BLaER1 treated with 17β-estradiol and CSF1 and Interleukin-3, amounts not matched to agents 10 nM and 100 nM (cell line): ENCODE data around the gene SCN4B.

ENCODE experiments used
- H3K27ac ChIP-seq, 11 experiments: shearing (Covaris generic); formaldehyde crosslinking; 2 replicates each; pipeline ENCODE4 v1.8.1; 2022
- H3K27me3 ChIP-seq, 11 experiments: shearing (Covaris generic); formaldehyde crosslinking; 2 replicates each; pipeline ENCODE4 v1.8.1; 2022
- H3K36me3 ChIP-seq, 11 experiments: shearing (Covaris generic); formaldehyde crosslinking; 2 replicates each; pipeline ENCODE4 v1.8.1; 2022
- H3K4me1 ChIP-seq, 10 experiments: shearing (Covaris generic); formaldehyde crosslinking; 2 replicates each; pipeline ENCODE4 v1.8.1; 2022
- H3K4me2 ChIP-seq, 11 experiments: shearing (Covaris generic); formaldehyde crosslinking; 2 replicates each; pipeline ENCODE4 v1.8.1; 2022
- H3K4me3 ChIP-seq, 10 experiments: shearing (Covaris generic); formaldehyde crosslinking; 2 replicates each; pipeline ENCODE4 v1.8.1; 2022
- H3K9ac ChIP-seq, 11 experiments: shearing (Covaris generic); formaldehyde crosslinking; 2 replicates each; pipeline ENCODE4 v1.8.1; 2022
- H3K9me3 ChIP-seq, 11 experiments: shearing (Covaris generic); formaldehyde crosslinking; replicated peaks in 1 of 11; 2 replicates each; pipeline ENCODE4 v1.8.1; 2022
- H4K20me1 ChIP-seq, 11 experiments: shearing (Covaris generic); formaldehyde crosslinking; 2 replicates each; pipeline ENCODE4 v1.8.1; 2022
- Cebpa-rat ChIP-seq, 11 experiments: shearing (Covaris generic); IDR thresholded peaks; 2 replicates each; pipeline ENCODE4 v1.8.1; 2022

Gene SCN4B

DNA sequence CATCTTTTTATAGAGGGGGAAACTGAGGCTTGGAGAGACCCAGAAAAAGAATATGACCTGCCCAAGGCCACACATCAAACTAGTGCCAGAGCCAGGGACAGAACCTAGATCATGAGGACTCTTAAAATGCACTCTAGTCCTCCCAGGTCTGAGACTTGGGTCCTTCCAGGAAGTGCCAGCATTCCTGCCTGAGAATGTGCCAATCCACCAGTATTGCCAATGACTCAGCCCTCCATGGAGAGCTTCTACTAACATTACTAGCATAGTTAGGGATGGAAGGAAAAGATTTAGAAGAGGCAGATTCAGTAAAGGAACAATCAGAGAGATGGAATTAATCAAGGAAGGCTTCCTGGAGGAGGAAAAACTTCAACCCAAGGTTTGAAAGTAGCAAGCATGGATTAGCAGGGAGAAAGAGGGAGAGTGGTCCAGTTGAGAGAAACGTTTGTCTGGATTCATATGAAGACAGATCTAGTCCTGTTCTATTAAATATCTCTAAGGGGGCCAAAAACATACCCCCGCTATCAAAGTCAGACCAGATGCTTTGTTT is 45.8 kb downstream of the SCN4B start:
- Histone ChIP-seq H4K20me1 (no peaks in the 10 kb centered on the region; a peak in 1 of 22 replicates), H3K9me3 (no peaks in the 10 kb centered on the region), H3K4me1 (peaks cover 0 to 14% (median 8%) of the 10 kb centered on the region in 10 experiments; a peak in 10 of 20 replicates), H3K4me2 (no peak overlapping the region), H3K36me3 (no peaks in the 10 kb centered on the region), H3K27ac (no peak overlapping the region), H3K4me3 (no peak overlapping the region), H3K9ac (no peak overlapping the region), H3K27me3 (no peaks in the 10 kb centered on the region)
- TF ChIP-seq Cebpa-rat (IDR thresholded peaks at IDR 0.05): no peak

DNA sequence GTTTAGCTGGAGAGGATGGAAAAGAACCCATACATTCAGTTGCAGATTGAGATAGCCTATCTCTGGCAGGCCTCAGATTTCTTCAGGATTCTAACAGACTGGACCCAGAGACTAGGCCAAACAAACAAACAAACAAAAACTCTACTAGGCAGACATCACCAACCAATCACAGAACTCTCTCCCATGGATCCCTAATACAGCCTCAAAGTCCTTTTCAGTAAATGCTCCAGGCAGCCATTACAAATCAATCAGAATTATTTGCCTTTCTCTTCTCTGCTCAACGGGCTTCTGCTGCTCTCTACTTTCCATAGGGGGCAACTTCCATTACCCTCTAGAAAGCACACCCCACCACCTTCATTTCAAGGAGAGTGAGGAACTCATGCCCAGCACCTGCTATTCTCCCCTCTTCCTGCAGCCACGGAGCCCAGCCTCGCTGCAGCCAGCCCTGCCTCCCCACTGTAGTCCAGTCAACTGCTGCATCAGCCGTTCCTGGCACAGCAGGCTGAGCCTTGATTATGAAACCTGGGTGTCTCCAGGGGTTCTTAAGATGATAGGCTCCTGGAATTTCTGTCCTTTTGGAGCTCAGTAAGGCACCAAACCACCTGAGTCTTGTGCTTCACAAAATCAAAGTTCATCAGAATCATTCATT is 46.8 kb downstream of the SCN4B start:
- no peaks in the 10 kb centered on the region for H3K27me3 ChIP-seq
- peaks cover 0 to 11% (median 7%) of the 10 kb centered on the region in 10 experiments; a peak in 6 of 20 replicates for H3K4me1 ChIP-seq
- no peak overlapping the region for H3K9ac ChIP-seq
- no peak for TF ChIP-seq Cebpa-rat (IDR thresholded peaks at IDR 0.05)
- no peak overlapping the region for H3K4me2 ChIP-seq
- H3K4me3 ChIP-seq: no peak overlapping the region
- H3K9me3 ChIP-seq: no peaks in the 10 kb centered on the region
- no peaks in the 10 kb centered on the region; a peak in 1 of 22 replicates for H4K20me1 ChIP-seq
- H3K36me3 ChIP-seq: no peaks in the 10 kb centered on the region
- no peak overlapping the region for H3K27ac ChIP-seq

DNA sequence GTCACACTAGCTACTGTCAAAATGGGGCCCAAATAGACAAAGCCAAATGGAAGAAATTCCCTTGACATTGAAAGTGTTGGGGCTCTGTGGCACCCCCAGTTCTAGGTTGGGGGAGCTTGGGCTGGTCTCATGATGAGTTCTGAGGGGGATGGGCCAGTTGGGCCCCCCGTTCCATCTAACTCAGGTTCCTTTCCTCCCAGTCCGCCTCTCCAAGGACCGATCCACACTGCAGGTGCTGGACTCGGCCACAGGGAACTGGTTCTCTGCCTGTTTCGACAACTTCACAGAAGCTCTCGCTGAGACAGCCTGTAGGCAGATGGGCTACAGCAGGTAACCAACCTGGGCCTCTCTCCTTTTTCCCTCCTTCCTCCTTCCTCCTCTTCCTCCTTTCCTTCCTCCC is 48.1 kb downstream of the SCN4B start:
- H3K27ac ChIP-seq: no peak overlapping the region
- H3K9me3 ChIP-seq: no peaks in the 10 kb centered on the region
- peaks cover 0 to 11% (median 7%) of the 10 kb centered on the region in 10 experiments; a peak in 6 of 20 replicates for H3K4me1 ChIP-seq

DNA sequence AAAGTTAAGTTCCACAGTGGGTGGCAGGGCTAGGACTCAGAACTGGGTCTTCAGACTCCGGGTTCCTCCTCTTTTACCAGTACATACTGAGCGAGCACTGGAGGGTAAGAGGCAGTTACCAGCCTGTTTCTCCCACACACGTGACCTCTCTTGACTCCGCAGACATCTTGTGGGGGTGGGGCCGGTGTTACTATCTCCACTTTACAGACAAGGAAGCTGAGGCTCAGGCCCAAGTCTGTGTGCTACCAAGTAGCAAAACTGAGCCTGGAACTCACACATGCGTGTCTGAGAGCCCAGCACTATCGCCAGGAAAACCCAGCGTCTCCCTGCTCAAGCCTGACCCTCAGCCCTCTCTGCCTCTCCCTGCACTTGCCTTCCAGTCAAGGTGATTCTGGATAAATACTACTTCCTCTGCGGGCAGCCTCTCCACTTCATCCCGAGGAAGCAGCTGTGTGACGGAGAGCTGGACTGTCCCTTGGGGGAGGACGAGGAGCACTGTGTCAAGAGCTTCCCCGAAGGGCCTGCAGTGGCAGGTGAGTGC is 49.8 kb downstream of the SCN4B start:
- H3K4me2 ChIP-seq: peak overlapping the region in 4 of 11 experiments; percentile 7 to 27 (median 14); a peak in 5 of 22 replicates
- no peak overlapping the region for H3K27ac ChIP-seq
- H3K36me3 ChIP-seq: no peaks in the 10 kb centered on the region
- H3K9ac ChIP-seq: no peak overlapping the region
- TF ChIP-seq Cebpa-rat (IDR thresholded peaks at IDR 0.05): no peak
- no peaks in the 10 kb centered on the region for H3K27me3 ChIP-seq
- H3K9me3 ChIP-seq: no peaks in the 10 kb centered on the region
- peaks cover 0 to 11% (median 7%) of the 10 kb centered on the region in 10 experiments; a peak in 6 of 20 replicates for H3K4me1 ChIP-seq
- H4K20me1 ChIP-seq: no peaks in the 10 kb centered on the region; a peak in 1 of 22 replicates
- no peak overlapping the region for H3K4me3 ChIP-seq

More for the DNA sequence above, 48.1 kb downstream of the SCN4B start:
- H3K4me2 ChIP-seq: no peak overlapping the region
- H4K20me1 ChIP-seq: no peaks in the 10 kb centered on the region; a peak in 1 of 22 replicates
- H3K4me3 ChIP-seq: no peak overlapping the region
- TF ChIP-seq Cebpa-rat (IDR thresholded peaks at IDR 0.05): no peak
- H3K36me3 ChIP-seq: no peaks in the 10 kb centered on the region
- H3K9ac ChIP-seq: no peak overlapping the region
- no peaks in the 10 kb centered on the region for H3K27me3 ChIP-seq

DNA sequence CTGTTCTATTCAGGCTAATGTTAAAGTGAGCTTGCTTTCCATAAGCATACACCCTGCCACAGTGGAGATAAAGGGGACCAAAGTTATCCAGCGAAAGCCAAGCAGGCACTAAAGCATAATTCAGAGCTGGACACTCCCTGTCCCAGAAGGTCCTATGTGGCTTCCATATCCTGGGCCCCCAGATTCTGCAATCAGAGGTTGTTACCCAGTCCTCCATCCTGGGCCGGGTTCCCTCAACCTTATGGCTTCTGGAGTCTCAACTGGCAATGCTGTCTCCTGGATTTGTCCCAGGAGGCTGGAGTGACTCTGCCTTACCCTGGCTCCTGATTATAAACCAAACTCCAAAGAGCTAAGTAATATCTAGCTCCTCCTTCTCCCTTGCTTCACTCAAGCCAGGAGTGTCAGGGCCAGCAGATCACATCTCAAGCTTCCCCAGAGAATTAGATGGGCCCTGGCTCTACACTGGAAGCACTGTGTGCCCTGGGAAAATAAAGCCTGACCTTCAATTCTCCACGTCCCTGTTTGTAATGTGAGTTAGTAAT is 51.9 kb downstream of the SCN4B start:
- Histone ChIP-seq H3K4me2 (no peak overlapping the region), H3K36me3 (no peaks in the 10 kb centered on the region)
- TF ChIP-seq Cebpa-rat (IDR thresholded peaks at IDR 0.05): no peak

DNA sequence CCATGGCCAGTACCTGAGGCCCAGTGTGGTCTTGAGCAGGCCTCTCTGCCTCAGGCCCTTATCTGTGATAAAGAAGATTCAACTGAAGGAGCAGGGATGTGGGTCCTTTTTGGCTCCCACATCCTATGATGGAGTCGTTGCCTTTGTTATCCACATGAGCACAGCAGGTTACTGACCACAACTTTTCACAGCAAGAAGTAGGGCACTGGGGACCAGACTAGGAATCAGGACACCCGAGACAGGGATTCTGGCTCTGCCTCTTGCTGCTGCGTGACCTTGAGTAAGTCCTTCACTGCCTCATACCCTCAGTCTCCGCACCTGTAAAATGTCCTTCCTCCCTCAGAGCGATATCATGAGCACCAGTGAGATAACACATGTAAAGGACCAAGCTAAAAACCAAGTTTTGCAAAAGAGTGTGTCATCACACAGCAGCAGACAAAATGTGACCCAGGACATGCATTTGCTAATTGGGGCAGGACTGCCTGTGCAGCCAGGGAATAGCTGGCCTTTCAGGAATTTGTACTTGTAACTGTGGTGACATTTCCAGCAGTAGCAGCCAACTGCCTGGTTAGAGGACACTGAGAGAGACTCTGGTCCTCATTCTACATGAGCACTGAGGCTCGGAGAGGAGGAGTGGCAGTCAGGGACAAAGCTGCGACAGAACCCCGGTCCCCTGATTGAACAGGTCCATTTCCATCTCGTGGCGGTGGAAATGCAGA is 52.6 kb downstream of the SCN4B start:
- Histone ChIP-seq H3K9ac (no peak overlapping the region), H4K20me1 (no peaks in the 10 kb centered on the region; a peak in 1 of 22 replicates), H3K27ac (no peak overlapping the region), H3K9me3 (no peaks in the 10 kb centered on the region), H3K4me2 (no peak overlapping the region), H3K4me1 (peaks cover 0 to 11% (median 7%) of the 10 kb centered on the region in 10 experiments; a peak in 6 of 20 replicates), H3K4me3 (no peak overlapping the region), H3K36me3 (no peaks in the 10 kb centered on the region), H3K27me3 (no peaks in the 10 kb centered on the region)
- TF ChIP-seq Cebpa-rat (IDR thresholded peaks at IDR 0.05): no peak

More for the DNA sequence above, 51.9 kb downstream of the SCN4B start:
- H3K9me3 ChIP-seq: no peaks in the 10 kb centered on the region
- no peaks in the 10 kb centered on the region; a peak in 1 of 22 replicates for H4K20me1 ChIP-seq
- H3K4me1 ChIP-seq: peaks cover 0 to 11% (median 7%) of the 10 kb centered on the region in 10 experiments; a peak in 6 of 20 replicates
- H3K27ac ChIP-seq: no peak overlapping the region
- no peak overlapping the region for H3K4me3 ChIP-seq
- H3K9ac ChIP-seq: no peak overlapping the region
- H3K27me3 ChIP-seq: no peaks in the 10 kb centered on the region

DNA sequence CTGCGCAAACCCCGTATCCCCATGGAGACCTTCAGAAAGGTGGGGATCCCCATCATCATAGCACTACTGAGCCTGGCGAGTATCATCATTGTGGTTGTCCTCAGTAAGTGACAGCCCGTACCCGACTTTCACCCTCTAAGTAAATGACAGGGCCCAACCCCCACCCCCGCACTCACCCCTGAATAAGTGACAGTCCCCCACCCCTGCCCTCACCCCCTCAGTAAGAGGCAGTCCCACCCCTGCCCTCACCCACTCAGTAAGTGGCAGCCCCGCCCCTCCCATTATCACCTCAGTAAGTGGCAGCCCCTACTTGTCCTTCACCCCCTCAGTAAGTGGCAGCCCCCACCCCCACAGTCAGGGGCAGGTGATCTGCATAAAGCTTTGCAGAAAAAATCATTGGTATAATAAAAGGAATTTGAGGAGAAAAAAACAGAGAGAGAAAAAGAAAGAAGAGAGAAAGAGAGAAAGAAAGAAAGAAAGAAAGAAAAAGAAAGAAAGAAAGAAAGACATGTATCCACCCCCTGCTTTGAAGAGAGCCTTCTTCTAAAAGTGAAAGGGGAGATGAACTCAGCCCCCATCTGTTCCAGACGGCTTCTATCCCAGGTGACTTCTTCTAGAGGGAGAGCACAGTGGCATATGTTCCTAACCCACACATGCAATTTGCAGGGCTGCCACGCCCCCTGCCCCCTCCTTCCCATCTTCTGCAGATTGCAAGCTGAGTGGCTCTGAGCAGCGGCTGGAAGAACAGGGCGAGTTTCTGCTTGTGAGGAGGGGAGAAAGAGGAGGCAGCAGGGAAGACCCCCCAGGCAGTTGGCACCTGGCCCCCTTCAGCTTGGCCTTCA is 53.4 kb downstream of the SCN4B start:
- Histone ChIP-seq H3K9ac (no peak overlapping the region), H4K20me1 (no peaks in the 10 kb centered on the region), H3K36me3 (no peaks in the 10 kb centered on the region), H3K4me2 (no peak overlapping the region), H3K27me3 (no peaks in the 10 kb centered on the region), H3K27ac (no peak overlapping the region), H3K9me3 (no peaks in the 10 kb centered on the region), H3K4me3 (no peak overlapping the region), H3K4me1 (peaks cover 0 to 11% (median 7%) of the 10 kb centered on the region in 10 experiments; a peak in 6 of 20 replicates)
- TF ChIP-seq Cebpa-rat (IDR thresholded peaks at IDR 0.05): no peak

DNA sequence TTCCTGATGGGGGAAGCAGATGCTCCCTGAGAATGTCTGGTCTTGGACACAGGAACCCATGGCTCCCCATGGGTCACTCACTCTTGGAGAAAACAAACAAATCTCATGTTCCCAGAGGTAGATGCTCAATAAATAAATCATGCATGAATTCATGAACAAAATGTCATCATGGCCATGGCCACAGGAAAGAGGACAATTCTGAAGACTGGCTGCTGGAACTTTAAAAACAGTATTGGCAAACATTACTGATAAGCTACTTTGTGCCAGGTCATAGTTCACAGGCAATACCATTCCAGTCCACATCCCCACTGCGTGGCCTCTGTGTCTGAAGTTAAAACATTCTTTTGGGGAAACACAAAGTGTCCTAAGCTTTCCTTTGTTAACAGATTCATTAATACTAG is 56.7 kb downstream of the SCN4B start:
- TF ChIP-seq Cebpa-rat (IDR thresholded peaks at IDR 0.05): no peak
- H3K4me2 ChIP-seq: no peak overlapping the region
- H3K4me3 ChIP-seq: no peak overlapping the region
- no peak overlapping the region for H3K27ac ChIP-seq
- no peaks in the 10 kb centered on the region for H3K36me3 ChIP-seq
- no peaks in the 10 kb centered on the region for H3K27me3 ChIP-seq
- H3K4me1 ChIP-seq: no peaks in the 10 kb centered on the region
- H3K9me3 ChIP-seq: no peaks in the 10 kb centered on the region
- H3K9ac ChIP-seq: no peak overlapping the region
- H4K20me1 ChIP-seq: no peaks in the 10 kb centered on the region
